GM19238 (cell line): ENCODE data around the gene PCSK1.
"Not testable (repeated sequence)": the region's sequence is repeated elsewhere in the genome, so short reads cannot be mapped to it uniquely, and the experiment has no call there.

Source experiments
- DNase-seq: peaks from one replicate; pipeline ENCODE4 v3.0.0; 2011; ENCODE audit warnings: low spot score; ENCODE audit not compliant: insufficient read length

Gene PCSK1

GRCh38 chr5:96427824-96428223 is 5.2 kb downstream of the PCSK1 start:
- DNase-seq, result no peak

GRCh38 chr5:96426831-96427230 is 6.2 kb downstream of the PCSK1 start:
- DNase-seq, result no peak

GRCh38 chr5:96425443-96425842 is 7.6 kb downstream of the PCSK1 start:
- DNase-seq, result no peak

GRCh38 chr5:96415897-96416296 is 17.2 kb downstream of the PCSK1 start:
- DNase-seq, result no peak

GRCh38 chr5:96412868-96413449 is 20.1 kb downstream of the PCSK1 start:
- no peak for DNase-seq

GRCh38 chr5:96410013-96410412 is 23.0 kb downstream of the PCSK1 start:
- no peak for DNase-seq

GRCh38 chr5:96408841-96409538 is 24.1 kb downstream of the PCSK1 start:
- DNase-seq, result no peak

GRCh38 chr5:96408210-96408777 is 24.8 kb downstream of the PCSK1 start:
- DNase-seq, result no peak

GRCh38 chr5:96407436-96407835 is 25.6 kb downstream of the PCSK1 start:
- DNase-seq, result no peak

- no peak for DNase-seq
Measured at GRCh38 chr5:96404191-96404867, 28.7 kb downstream of the PCSK1 start.

GRCh38 chr5:96402500-96402899 is 30.5 kb downstream of the PCSK1 start:
- no peak for DNase-seq

- DNase-seq, result no peak
Measured at GRCh38 chr5:96396878-96397277, 36.2 kb downstream of the PCSK1 start.

GRCh38 chr5:96395295-96395694 is 37.8 kb downstream of the PCSK1 start:
- DNase-seq, result not testable (repeated sequence)

- no peak for DNase-seq
Measured at GRCh38 chr5:96391921-96392320, 41.1 kb downstream of the PCSK1 start.

GRCh38 chr5:96388176-96388575 is 44.9 kb downstream of the PCSK1 start:
- no peak for DNase-seq

- no peak for DNase-seq
Measured at GRCh38 chr5:96387616-96388015, 45.4 kb downstream of the PCSK1 start.

GRCh38 chr5:96385538-96385937 is 47.5 kb downstream of the PCSK1 start:
- no peak for DNase-seq

GRCh38 chr5:96384353-96384752 is 48.7 kb downstream of the PCSK1 start:
- DNase-seq, result no peak

- no peak for DNase-seq
Measured at GRCh38 chr5:96381526-96381925, 51.5 kb downstream of the PCSK1 start.

GRCh38 chr5:96379896-96380295 is 53.2 kb downstream of the PCSK1 start:
- no peak for DNase-seq

GRCh38 chr5:96377597-96377996 is 55.5 kb downstream of the PCSK1 start:
- no peak for DNase-seq

- DNase-seq, result no peak
Measured at GRCh38 chr5:96377167-96377566, 55.9 kb downstream of the PCSK1 start.
